MM.1S (cell line): ENCODE data around the gene SLC6A12.

Experiments
- CTCF ChIP-seq: fragments of 300-600 bp; sonication (generic); IDR thresholded peaks from 2 replicates; pipeline ENCODE4 v1.5.1; 2016; ENCODE audit warnings: antibody characterized with exemption, low read length, mixed read lengths
- EZH2 ChIP-seq: fragments of 300-600 bp; sonication (generic); optimal IDR thresholded peaks from 2 replicates; pipeline ENCODE3; 2017; ENCODE audit warnings: low read depth, mild to moderate bottlenecking, antibody characterized with exemption, low read length, mixed read lengths
- EZH2phosphoT487 ChIP-seq: fragments of 300-600 bp; sonication (generic); IDR thresholded peaks from 2 replicates; pipeline ENCODE4 v1.6.1; 2018; ENCODE audit warnings: antibody characterized with exemption, low read length

- TF ChIP-seq CTCF, result no peak
- TF ChIP-seq EZH2, result no peak
- no peak for TF ChIP-seq EZH2phosphoT487
These were observed 35.8 kb downstream of the SLC6A12 start for GRCh38 chr12:177980-178828.
